ENCODE results near the gene HNF1B. TPM values are rescaled to one million over a fixed set of nuclear protein-coding genes. Genes with fewer than 3 reads are reported as not detected.
"Not testable (repeated sequence)": the region's sequence is repeated elsewhere in the genome, so short reads cannot be mapped to it uniquely, and the experiment has no call there.

HNF1B gene
- total RNA-seq, 1 donor from 2014 or later = not detected

- no peak for FAIRE-seq
- DNase-seq (ENCODE audit: low spot score in 2 of 2) = no peak
Observed at GRCh38 chr17:37710344-37710886, 34.4 kb downstream of the HNF1B start.

DNA sequence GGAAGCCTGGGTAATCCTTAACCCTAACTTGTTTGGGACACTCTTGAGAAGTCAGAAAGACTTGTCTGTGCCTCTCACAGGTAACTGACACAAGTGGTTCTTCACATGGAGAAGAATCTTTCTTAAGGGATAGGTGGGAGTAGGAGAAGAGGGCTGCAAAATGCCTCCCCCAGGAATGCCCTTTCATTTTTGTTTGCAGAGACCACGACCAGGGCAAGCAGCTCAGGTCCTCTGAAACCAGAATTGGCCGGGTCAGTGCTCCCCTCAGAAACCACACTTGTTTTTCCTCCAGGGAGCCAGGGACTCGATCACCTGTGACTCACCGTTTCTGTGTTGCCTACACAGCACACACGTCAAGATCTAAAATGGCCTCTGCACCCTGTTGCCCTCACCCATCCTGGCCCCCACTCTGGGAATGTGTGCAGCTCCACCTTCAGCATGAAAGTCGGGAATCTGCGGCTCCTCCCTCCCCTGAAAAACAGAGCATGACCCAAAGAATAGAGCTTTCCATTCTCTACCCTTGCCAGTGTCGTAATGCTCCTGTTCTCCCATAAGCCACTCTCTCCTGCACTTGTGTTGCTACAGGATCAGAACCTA, 36.1 kb downstream of the HNF1B start:
- DNase-seq (ENCODE audit: low spot score in 2 of 2) (no peak), FAIRE-seq (no peak)

DNA sequence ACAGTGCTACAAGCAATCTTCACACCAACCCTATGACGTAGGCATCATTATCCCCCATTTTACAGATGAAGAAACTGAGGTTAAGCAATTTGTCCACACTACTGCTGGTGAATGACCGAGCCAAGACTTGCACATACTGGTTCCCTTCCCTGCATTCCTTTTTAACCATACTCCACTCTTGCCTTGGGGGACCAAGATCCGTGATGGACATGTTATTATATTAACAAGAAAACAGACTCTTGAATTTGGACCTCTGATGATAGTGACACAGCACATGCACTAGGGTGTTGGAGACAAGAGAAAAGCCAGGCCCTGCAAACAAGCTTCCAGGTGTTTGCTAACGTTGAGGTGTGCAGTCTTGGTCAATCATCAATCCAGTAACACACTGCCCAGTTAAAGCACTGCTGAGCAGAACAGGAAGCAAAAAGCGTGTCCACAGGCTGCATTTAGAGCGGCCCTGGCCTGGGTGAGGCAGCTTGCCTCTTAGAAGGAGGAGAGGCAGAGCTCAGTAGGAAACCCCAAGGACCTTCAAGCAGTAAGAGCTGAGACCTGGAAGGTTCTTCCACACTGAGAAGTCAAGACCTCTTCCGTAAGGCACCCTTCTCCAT, 36.7 kb downstream of the HNF1B start:
- DNase-seq (ENCODE audit: low spot score in 2 of 2) (no peak), FAIRE-seq (no peak)

- DNase-seq (ENCODE audit: low spot score in 2 of 2) (no peak), FAIRE-seq (no peak)
Observed at GRCh38 chr17:37706446-37706845, 38.4 kb downstream of the HNF1B start.

- DNase-seq (ENCODE audit: low spot score in 2 of 2) (no peak), FAIRE-seq (no peak)
Observed at GRCh38 chr17:37702598-37702997, 42.3 kb downstream of the HNF1B start.

- FAIRE-seq (no peak), DNase-seq (ENCODE audit: low spot score in 2 of 2) (peak in 1 of 2 donors; percentile 22)
Observed at GRCh38 chr17:37701496-37701898, 43.4 kb downstream of the HNF1B start.

GRCh38 chr17:37700881-37701280, 44.0 kb downstream of the HNF1B start:
- no peak for FAIRE-seq
- DNase-seq (ENCODE audit: low spot score in 2 of 2) = no peak

GRCh38 chr17:37699285-37699973, 45.4 kb downstream of the HNF1B start:
- FAIRE-seq = no peak

DNA sequence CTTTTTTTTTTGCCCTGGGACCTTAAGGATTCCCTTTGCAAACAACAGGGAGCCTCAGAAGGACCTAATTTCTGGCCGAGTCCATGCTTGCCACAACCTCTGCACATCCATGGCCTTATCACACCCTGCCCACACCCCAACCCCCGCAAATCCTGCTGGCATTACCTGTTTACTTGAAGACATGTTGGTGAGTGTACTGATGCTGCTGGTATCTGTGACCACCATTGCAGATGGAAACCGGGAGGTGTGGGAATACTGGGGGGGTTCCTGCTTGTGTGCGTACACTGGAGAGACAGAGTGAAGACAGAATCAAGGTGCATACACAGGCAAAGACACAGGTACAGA, 46.0 kb downstream of the HNF1B start:
- DNase-seq (ENCODE audit: low spot score in 2 of 2) (no peak), FAIRE-seq (no peak)

More at GRCh38 chr17:37699285-37699973, 45.4 kb downstream of the HNF1B start:
- no peak for DNase-seq (ENCODE audit: low spot score in 2 of 2)

DNA sequence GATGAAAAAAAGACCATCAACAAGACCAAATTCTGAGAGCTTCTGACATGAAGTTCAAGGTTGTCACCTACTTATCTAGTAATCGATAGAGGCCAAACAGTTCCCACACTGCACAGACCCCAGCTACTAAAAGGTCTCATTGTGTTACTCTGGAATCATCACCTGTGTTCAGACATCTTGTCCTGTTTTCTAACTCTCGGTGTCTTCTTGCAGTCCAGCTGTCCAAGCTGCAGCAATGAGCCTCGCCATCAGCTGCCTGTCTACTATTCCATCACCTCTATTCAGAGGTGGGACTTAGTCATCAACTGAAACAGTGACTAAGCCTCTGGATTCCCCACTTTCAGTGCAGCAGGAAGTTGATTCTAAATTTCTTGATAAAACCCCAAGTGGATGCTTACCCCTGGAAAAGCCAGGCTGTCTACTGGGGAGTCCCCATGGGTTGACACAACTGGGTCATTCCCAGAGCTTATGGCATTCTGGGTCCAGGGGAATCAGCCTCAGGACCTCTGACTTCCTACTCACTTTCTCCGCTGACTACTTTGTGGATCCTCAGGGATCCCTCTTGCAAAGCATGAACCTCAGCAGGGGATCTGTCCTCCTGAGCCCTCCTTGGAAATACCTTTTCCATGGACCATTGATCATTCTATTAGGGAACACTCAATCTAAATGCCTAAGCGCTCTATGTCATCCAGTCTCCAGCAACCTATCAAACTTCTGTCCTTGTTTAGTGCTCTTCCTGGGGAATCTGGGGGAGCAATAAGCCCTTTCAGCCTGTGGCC, 46.5 kb downstream of the HNF1B start:
- FAIRE-seq (no peak), DNase-seq (ENCODE audit: low spot score in 2 of 2) (no peak)

- no peak for DNase-seq (ENCODE audit: low spot score in 2 of 2)
- no peak for FAIRE-seq
Observed at GRCh38 chr17:37697381-37697780, 47.5 kb downstream of the HNF1B start.

DNA sequence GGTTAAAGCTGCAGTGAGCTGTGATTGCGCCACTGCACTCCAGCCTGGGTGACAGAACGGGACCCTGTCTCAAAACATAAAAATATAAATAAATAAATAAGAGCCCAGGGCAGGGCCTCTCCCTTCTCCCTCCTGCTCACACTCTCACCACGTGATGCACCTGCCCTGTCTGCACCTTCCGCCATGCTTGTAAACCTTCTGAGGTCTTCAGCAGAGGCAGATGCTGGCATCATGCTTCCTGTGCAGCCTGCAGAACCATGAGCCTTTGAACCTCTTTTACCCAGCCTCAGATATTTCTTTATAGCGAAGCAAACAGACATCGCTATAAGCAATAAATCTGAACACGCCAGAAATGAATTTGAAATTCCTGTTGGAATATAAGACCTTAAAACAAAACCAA, 48.5 kb downstream of the HNF1B start:
- FAIRE-seq (no peak), DNase-seq (ENCODE audit: low spot score in 2 of 2) (no peak)

DNA sequence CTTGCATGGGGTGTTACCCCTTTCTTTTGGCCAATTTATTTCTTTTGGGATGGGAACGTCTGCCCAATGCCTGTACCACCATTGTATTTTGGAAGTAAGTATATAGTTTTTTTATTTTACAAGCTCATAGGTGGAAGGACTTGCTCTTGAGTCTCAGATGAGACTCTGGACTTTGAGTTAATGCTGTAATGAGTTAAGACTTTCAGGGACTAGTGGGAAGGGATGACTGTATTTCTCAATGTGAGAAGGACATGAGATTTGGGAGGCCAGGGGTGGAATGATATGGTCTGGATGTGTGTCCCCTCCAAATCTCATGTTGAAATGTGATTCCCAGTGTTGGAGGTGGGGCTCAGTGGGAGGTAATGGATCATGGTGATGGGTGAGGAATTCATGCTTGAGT, 49.1 kb downstream of the HNF1B start:
- no peak for FAIRE-seq
- DNase-seq (ENCODE audit: low spot score in 2 of 2) = no peak

DNA sequence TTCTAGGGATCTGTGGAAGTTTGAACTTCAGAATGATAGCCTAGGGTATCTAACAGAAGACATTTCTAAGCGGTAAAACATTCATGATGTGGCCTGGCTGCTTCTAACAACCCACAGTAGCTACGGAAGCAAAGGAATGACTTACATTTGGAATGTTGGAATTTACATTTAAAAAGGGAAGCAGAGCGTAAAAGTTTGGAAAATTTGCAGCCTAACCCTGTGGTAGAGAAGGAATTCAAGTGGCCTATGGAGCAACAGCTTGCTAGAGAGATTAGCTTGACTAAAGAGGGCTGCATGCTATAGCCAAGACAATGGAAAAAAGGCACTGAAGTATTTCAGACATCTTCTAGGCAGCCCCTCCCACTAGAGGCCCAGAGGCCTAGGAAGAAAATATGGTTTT, 50.1 kb downstream of the HNF1B start:
- DNase-seq (ENCODE audit: low spot score in 2 of 2) (no peak), FAIRE-seq (no peak)

- FAIRE-seq (no peak), DNase-seq (ENCODE audit: low spot score in 2 of 2) (no peak)
Observed at GRCh38 chr17:37693328-37693727, 51.5 kb downstream of the HNF1B start.

DNA sequence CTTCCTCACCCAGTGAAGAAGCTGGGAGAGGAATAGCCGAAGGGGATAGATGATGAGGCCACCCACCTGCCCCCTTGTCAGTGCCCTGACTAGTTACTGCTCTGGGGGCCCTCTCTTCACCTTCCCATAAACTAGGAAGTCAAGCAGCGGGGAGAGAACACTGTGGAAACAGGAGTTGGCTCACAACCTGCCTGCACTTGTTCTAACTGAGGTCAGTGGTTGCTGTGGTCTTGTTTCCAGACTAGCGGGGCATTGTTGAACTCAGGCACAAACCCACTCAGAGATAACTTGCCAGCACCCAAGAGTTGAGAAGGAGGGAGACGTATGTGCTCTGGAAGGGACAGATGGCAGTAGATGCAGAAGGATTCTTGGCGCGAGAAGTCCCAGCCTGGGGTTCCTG, 53.1 kb downstream of the HNF1B start:
- DNase-seq (ENCODE audit: low spot score in 2 of 2) (no peak), FAIRE-seq (no peak)

DNA sequence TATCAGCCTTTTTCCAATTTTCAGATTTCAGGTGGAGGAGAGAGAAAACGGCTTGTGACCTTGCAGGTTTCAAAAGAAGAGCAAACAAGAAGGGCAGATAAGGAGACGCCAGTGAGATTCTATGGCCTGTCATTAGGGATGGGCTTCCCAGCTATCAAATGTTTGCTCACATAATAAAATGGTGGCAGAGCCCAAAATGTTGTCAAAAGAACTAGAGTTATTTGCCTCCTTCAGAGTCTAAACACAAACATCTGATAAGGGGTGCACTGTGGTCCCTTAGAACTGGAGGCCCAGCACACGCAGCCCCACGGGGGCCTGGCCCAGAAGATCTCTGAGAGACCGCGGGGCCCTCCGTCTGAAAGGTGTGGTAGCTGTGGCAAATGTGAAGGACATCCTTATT, 55.5 kb downstream of the HNF1B start:
- DNase-seq (ENCODE audit: low spot score in 2 of 2) (no peak), FAIRE-seq (no peak)

DNA sequence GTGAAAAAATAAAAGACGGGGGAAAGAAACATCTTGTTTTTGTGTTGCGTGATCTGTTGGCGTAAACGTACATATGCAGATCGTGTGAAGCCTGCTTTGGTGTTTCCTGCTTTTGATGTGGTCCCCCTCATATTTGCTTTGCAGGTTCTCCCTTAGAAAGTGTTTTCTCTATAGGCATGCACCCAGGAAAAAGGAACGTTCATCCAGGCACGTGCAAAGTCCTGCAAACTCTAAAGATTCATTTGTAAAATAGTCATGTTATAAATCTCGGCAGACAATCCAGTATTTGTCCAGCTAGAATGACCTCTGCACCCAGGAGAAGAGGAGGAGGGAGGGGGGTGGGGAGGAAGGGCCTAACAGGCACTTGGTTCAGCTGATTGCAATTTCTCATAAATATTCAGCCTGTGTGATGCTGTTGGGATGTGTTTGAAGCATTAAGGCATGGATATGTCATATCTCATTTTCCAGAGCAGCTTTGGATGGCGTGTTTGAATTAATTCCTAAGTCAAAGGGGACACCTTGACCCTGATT, 61.3 kb downstream of the HNF1B start:
- DNase-seq (ENCODE audit: low spot score in 2 of 2) (no peak), FAIRE-seq (no peak)

GRCh38 chr17:37682007-37682406, 62.9 kb downstream of the HNF1B start:
- DNase-seq (ENCODE audit: low spot score in 2 of 2) = no peak
- FAIRE-seq = no peak

DNA sequence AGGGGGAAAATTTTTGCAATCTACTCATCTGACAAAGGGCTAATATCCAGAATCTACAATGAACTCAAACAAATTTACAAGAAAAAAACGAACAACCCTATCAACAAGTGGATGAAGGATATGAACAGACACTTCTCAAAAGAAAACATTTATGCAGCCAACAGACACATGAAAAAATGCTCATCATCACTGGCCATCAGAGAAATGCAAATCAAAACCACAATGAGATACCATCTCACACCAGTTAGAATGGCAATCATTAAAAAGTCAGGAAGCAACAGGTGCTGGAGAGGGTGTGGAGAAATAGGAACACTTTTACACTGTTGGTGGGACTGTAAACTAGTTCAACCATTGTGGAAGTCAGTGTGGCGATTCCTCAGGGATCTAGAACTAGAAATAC, 64.9 kb downstream of the HNF1B start:
- not testable (repeated sequence) for DNase-seq (ENCODE audit: low spot score in 2 of 2); FAIRE-seq

- no peak for FAIRE-seq
- no peak for DNase-seq (ENCODE audit: low spot score in 2 of 2)
Observed at GRCh38 chr17:37678036-37678435, 66.8 kb downstream of the HNF1B start.
